Kidney epithelial cell (primary cell): ENCODE measurements around the gene HK3. TPM values are rescaled to one million over a fixed set of nuclear protein-coding genes. Genes with fewer than 3 reads are reported as not detected.
"Not testable (repeated sequence)": the region's sequence is repeated elsewhere in the genome, so short reads cannot be mapped to it uniquely, and the experiment has no call there.

Source experiments
- DNase-seq: peaks from one replicate; pipeline ENCODE4 v3.0.0-alpha.2; 2010; ENCODE audit warnings: low read depth
- H3K27me3 ChIP-seq: 2 replicates; pipeline ENCODE4 v1.6.0; 2011; ENCODE audit warnings: low read length; ENCODE audit not compliant: control insufficient read depth, insufficient read depth
- H3K36me3 ChIP-seq: 2 replicates; pipeline ENCODE4 v1.5.1; 2011; ENCODE audit warnings: low read length; ENCODE audit not compliant: control insufficient read depth, insufficient read depth
- H3K4me3 ChIP-seq: 2 replicates; pipeline ENCODE4 v1.5.1; 2011; ENCODE audit warnings: low read depth, mild to moderate bottlenecking, control low read depth, low read length
- CTCF ChIP-seq: IDR thresholded peaks from 2 replicates; pipeline ENCODE4 v1.5.1; 2011; ENCODE audit warnings: mild to moderate bottlenecking, moderate library complexity, low read length, control low read depth, inconsistent platforms; ENCODE audit not compliant: insufficient read depth, poor library complexity, severe bottlenecking
- total RNA-seq: library from RNA; depleted of rRNA; stranded (reverse); fragments of >200 nt; gene quantifications from 2 replicates; pipeline ENCODE4 v1.2.3, GENCODE V29; 2015

Gene HK3
- total RNA-seq, 1 donor from 2014 or later: 0.04 TPM

GRCh38 chr5:176875783-176876505 is 23.2 kb downstream of the HK3 start:
- Histone ChIP-seq H3K4me3 (no peak overlapping the region), H3K27me3 (peaks cover 52% of the 10 kb centered on the region), H3K36me3 (no peaks in the 10 kb centered on the region)
- DNase-seq: no peak
- no peak for TF ChIP-seq CTCF

GRCh38 chr5:176875014-176875550 is 24.1 kb downstream of the HK3 start:
- Histone ChIP-seq H3K36me3 (no peaks in the 10 kb centered on the region), H3K27me3 (peaks cover 52% of the 10 kb centered on the region), H3K4me3 (no peak overlapping the region)
- no peak for DNase-seq
- no peak for TF ChIP-seq CTCF

GRCh38 chr5:176874198-176874780 is 24.9 kb downstream of the HK3 start:
- H3K36me3 ChIP-seq: no peaks in the 10 kb centered on the region
- no peak for TF ChIP-seq CTCF
- no peak for DNase-seq
- no peak overlapping the region for H3K4me3 ChIP-seq
- peaks cover 52% of the 10 kb centered on the region for H3K27me3 ChIP-seq

- Histone ChIP-seq H3K27me3 (peaks cover 55% of the 10 kb centered on the region), H3K4me3 (no peak overlapping the region), H3K36me3 (no peaks in the 10 kb centered on the region)
- no peak for DNase-seq
- TF ChIP-seq CTCF: no peak
Observed at GRCh38 chr5:176873541-176874172, 25.5 kb downstream of the HK3 start.

- not testable (repeated sequence) for H3K4me3 ChIP-seq, H3K36me3 ChIP-seq, DNase-seq
- H3K27me3 ChIP-seq: peaks cover 50% of the 10 kb centered on the region
Observed at GRCh38 chr5:176873011-176873410, 26.1 kb downstream of the HK3 start.

GRCh38 chr5:176872586-176872985 is 26.6 kb downstream of the HK3 start:
- DNase-seq, H3K36me3 ChIP-seq, H3K4me3 ChIP-seq: not testable (repeated sequence)
- peaks cover 46% of the 10 kb centered on the region for H3K27me3 ChIP-seq

GRCh38 chr5:176870644-176871043 is 28.5 kb downstream of the HK3 start:
- not testable (repeated sequence) for DNase-seq, H3K36me3 ChIP-seq, H3K4me3 ChIP-seq
- peaks cover 44% of the 10 kb centered on the region for H3K27me3 ChIP-seq
